Measurements from ENCODE around the gene SLC25A25.

Gene SLC25A25

DNA sequence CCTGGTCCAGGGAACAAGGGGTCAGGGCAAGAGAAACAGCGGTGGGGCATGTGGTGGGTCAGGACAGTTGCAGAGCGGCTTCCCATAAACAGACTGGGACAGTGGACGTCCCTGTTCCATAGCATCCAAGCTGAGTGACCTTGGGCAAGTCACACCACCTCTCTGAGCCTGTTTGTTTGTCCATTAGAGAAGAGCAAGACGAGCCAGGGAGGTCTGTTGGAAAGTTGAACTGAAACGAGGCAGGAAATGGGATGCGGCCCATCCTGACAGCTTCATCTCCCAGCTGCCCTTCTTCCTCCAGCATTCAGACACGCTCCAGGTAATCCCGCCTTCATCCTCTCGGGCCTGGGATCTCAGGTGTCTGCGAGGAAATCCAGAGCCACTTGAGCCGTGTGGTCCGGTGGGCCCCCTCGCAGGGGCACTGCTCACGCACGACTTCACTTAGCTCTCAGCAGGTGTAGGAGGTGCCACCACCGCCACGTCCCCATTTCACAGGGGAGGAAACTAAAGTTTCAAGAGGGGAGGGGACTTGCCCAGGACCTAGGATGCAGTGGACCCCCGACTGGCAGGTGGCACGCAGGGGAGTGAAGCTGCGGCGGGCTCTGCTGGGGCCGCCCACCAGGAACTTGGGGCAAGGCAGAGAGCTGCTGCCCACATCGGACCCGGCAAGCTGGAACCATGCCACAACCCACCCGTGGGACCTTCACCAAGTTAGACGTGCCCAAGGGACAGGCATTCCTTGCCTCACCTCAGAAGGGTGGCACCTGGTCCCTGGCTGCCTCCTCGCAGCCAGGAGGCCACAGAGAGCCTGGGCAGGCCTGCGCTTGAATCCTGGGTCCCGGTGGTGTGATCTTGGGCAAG, 46.5 kb downstream of the SLC25A25 start:
- H3K27ac ChIP-seq, result no peak overlapping the region
- TF ChIP-seq, protein P1, sequence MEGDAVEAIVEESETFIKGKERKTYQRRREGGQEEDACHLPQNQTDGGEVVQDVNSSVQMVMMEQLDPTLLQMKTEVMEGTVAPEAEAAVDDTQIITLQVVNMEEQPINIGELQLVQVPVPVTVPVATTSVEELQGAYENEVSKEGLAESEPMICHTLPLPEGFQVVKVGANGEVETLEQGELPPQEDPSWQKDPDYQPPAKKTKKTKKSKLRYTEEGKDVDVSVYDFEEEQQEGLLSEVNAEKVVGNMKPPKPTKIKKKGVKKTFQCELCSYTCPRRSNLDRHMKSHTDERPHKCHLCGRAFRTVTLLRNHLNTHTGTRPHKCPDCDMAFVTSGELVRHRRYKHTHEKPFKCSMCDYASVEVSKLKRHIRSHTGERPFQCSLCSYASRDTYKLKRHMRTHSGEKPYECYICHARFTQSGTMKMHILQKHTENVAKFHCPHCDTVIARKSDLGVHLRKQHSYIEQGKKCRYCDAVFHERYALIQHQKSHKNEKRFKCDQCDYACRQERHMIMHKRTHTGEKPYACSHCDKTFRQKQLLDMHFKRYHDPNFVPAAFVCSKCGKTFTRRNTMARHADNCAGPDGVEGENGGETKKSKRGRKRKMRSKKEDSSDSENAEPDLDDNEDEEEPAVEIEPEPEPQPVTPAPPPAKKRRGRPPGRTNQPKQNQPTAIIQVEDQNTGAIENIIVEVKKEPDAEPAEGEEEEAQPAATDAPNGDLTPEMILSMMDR (conservative IDR thresholded peaks at IDR 0.05), result no peak

DNA sequence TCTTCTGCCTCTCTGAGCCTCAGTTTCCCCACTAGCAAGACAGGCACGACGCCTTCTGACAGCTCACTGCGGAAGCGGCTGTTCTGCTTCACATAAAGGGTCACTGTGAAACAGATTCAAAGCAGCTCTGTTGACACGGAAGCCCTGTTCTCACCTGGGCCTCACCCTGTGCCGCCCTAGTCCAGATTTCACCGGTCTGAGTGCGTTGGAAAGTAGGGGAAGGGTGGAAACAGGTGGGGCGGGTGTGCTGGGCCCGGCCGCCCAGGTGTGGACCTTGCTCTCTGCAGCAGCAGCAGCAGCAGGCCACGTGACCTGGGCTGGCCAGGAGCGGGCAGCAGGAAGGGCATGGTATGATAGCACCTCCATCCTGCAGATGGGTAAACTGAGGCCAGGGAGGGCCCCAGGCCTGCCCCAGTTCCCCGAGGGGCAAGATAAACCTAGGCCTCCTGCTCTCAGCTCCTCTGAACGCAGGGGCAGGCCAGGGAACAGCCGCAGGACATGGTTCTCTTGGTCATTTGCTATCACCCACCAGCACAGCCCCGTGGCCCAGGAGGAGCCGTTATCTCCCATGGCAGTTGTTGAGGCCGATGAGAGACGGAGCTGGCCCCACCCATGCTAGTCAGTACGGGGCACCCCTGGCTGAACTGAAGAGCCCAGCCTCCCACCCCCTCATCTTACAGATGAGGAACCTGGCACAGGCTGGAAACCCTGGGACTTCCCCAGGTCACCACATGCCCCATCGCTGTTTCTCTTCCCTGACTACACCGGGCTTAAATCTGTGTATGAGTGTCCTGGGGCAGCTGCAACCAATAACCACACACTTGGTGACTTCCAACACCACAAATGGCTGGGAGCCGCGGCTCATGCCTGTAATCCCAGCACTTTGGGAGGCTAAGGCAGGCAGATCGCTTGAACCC, 47.4 kb downstream of the SLC25A25 start:
- no peak overlapping the region for H3K27ac ChIP-seq
- TF ChIP-seq, protein P1 (conservative IDR thresholded peaks at IDR 0.05), result no peak

DNA sequence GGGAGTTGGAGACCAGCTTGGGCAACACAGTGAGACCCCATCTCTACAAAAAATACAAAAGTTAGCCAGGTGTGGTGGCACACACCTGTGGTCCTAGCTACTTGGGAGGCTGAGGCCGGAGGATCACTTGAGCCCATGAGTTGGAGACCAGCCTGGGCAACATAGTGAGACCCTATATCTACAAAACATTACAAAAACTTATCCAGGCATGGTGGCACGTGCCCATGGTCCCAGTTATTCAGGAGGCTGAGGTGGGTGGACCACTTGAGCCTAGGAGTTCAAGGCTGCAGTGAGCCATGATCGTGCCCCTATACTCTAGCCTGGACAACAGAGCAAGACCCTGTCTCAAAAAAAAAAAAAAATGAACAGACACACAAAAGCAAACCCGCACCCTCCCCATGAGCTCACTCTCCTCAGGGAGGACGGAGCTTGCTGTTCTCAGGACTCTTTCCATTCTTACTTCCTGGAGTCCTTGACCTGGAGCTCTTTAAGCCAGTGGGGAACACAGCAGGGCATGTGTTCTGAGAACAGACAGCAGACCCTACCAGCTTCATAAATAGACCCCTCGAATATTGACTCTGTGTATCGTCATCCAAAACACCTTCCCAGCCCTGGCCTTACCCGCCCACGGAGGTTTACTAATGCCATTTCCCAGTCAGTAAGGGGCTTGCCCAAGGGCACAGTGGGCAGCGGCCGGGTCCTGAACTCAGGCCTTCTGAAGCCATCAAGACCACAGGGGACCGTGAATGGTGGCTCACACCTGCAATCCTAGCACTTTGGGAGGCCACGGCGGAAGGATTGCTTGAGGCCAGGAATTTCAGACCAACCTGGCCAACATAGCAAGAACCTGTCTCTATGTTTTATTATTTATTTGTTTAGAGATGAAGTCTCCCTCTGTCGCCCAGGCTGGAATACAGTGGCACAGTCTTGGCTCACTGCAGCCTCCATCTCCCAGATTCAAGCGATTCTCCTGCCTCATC, 48.4 kb downstream of the SLC25A25 start:
- TF ChIP-seq, protein P1 (conservative IDR thresholded peaks at IDR 0.05), result no peak

DNA sequence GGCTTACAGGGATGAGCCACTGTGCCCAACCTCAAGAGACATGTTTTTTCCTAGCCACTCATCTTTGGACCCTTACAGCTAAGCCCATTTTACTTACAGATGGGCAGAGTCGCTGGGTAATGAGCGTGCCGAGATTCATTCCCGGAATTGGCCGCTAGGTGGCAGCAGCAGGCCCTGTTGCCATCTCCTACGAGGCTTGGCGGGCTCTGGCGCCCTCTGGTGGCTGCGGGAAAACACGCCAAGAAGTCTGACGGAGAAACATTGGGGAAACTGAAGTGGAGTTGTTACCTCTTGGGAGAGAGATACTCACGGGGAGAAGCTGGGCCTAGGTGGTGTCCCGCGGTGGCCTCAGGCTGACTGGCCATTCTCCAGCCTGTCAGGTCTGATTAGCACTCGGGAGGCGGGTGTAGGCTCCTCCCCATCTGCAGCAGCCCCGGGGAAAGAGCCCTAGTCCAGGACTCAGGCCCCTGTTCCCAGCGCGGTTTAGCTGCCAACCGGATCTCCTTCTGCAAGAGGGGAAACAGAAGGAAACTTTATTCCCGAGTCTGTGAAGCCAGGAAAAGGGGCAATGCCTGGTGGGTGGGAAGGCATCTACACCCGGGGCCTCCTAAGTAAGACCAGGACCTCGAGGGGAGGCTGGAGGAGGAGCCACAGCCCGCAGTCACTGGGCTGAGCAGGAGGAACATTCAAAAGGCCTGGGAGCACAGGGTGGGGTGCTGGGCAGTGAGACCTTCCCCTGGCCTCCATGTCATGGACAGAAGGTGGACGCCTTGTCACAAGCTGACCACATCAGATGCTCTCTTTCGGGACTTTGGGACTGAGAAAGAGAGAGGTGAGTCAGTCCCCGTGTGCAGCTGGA, 49.8 kb downstream of the SLC25A25 start:
- TF ChIP-seq, protein P1 (conservative IDR thresholded peaks at IDR 0.05), result peak; percentile 100
- H3K27ac ChIP-seq, result peak overlapping the region; percentile 62

More for the DNA sequence above, 48.4 kb downstream of the SLC25A25 start:
- peak overlapping the region; percentile 21; the same call in 1 of the 2 replicates for H3K27ac ChIP-seq

DNA sequence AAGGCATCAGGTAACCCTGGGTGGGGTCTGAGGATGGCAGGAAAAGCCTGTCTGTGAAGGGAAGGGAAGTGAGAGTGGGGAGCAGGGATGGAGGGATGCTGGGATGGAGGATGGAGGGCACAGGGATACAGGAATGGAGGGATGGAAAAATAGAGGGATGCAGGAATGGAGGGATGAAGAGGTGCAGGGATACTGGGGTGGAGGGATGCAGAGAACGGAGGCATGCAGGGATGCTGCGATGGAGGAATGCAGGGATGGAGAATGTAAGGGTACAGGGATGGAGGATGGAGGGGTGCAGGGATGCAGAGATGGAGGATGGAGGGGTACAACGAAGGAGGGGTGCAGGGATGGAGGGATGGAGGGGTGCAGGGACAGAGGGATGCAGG, 50.4 kb downstream of the SLC25A25 start:
- TF ChIP-seq, protein P1 (conservative IDR thresholded peaks at IDR 0.05), result no peak
- peak overlapping the region; percentile 62 for H3K27ac ChIP-seq

DNA sequence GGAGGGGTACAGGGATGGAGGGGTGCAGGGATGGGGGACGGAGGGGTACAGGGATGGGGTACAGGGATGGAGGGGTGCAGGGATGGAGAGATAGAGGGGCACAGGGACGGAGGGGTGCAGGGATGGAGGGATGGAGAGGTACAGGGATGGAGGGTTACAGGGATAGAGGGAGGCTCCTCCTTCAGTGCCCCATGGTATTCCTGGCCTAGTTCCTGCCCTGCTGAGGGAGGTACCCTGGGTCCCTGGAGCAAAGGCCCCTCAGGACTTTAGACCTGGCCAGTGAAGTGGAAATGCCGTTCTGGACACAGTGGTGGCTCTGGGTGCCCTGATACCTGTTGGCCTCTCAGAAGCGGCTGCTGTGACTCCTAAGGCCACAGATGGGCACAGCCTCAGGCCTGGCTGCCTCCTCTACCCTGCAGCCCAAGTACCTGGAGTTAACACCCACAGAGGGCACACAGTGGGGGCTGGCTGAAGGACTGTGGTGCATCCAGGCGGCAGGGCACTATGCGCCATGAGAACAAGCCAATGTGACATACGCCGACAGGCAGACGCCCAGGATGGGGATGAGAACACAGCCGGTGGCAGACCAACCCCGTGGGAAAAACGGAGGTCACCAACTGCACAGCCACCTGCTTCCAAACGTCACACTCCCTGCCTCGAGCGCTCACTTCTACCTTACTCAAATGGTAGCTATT, 51.1 kb downstream of the SLC25A25 start:
- TF ChIP-seq, protein P1 (conservative IDR thresholded peaks at IDR 0.05), result no peak
- H3K27ac ChIP-seq, result no peak overlapping the region
